ENCODE results near the gene DUSP7. TPM values are rescaled to one million over a fixed set of nuclear protein-coding genes. Genes with fewer than 3 reads are reported as not detected.

The DUSP7 gene
- total and polyA plus RNA-seq, 9 of the 15 experiments (the other 6 are each of a cell fraction or from before 2014, with no cell fraction given): 0.45 to 15.8 (median 8.2) TPM

DNA sequence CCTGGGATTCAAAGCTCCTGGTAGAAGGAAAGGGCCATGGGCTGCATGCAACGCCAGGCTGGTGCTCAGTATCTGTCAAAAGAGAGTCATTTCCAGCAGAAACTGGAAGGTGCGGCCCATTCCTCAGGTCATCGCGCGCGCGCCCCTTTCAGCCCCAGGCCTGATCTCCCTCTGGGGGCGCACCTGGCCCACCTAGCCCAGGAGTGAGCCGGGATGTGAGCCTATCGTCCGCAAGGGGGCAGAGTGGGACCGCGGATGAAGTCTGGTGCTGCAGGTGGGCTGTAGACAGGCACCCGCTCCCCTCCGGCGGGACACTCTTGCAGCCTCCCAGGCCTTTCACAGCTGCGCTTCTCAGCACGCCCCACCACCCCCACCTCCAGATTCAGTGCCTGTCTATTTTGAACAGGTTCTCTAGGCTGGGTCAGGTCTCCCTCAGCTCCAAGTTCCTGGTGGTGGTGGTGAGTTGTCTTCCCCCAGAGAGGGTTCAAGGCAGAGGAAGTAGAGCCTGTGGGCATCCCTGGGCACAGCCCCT lies 54.9 kb downstream of the DUSP7 start:
- no peak overlapping the region for H3K4me3 ChIP-seq
- no peaks in the 10 kb centered on the region for H3K9me1 ChIP-seq (ENCODE audit: control insufficient read depth, insufficient read depth, low read length)
- no peaks in the 10 kb centered on the region for H3K79me2 ChIP-seq (ENCODE audit: control insufficient read depth, insufficient read depth, low read length)
- no peaks in the 10 kb centered on the region for H4K20me1 ChIP-seq (replicated peaks; ENCODE audit: control insufficient read depth, insufficient read depth, low read length)
- in situ Hi-C loops (cut with MboI) (loop anchor here (5.0 to 25.0 kb wide), 2 partner anchors 126 to 386 kb away; no protein-coding TSS in a partner anchor), intact Hi-C loops (cut with micrococcal nuclease) (loop anchor here (1.0 to 5.0 kb wide), 6 partner anchors 51 to 446 kb away; partner anchors contain the start of genes GLYCTK and SEMA3G)
- BruUV-seq (replicated peaks): no TSS peak
- WGBS (ENCODE audit: insufficient coverage, low coverage, missing lambda C conversion rate): 2% methylated on average over 8 of the region's 18 CpGs
- H3K27me3 ChIP-seq (ENCODE audit: control insufficient read depth in 2 of 2, insufficient read depth in 2 of 2, low read length in 2 of 2): no peaks in the 10 kb centered on the region
- H3K9ac ChIP-seq (ENCODE audit: insufficient read depth in 1 of 2, low read depth in 2 of 2, low read length in 2 of 2): no peak overlapping the region
- no peak overlapping the region; the same call in 1 of the 2 replicates for H3K4me2 ChIP-seq (ENCODE audit: insufficient read depth, low read length)
- POLR2A ChIA-PET: interaction anchor here (0.8 to 1.0 kb wide), 2 partner anchors 53 to 81 kb away, joined by 3 read pairs; no protein-coding TSS in a partner anchor
- H3K27ac ChIP-seq (ENCODE audit: extremely low read depth, low read depth, low read length): no peak overlapping the region
- CTCF ChIA-PET (ENCODE audit: low intra/inter-chr PET ratio): interaction anchor here (0.6 to 5.3 kb wide), 5 partner anchors 53 to 338 kb away, joined by 3 to 36 read pairs (median 7); no protein-coding TSS in a partner anchor
- DNase-seq (ENCODE audit: extremely low read depth in 1 of 4, low spot score in 3 of 4) (peak; percentile 83 to 84 (median 83)), FAIRE-seq (peak; percentile 80), ATAC-seq (peak; percentile 92)
- H3K36me3 ChIP-seq (ENCODE audit: control insufficient read depth, insufficient read depth, low read length): no peaks in the 10 kb centered on the region
- no peak overlapping the region for H2AFZ ChIP-seq (ENCODE audit: low read depth, low read length)
- no peaks in the 10 kb centered on the region for H3K9me3 ChIP-seq (replicated peaks; ENCODE audit: control insufficient read depth, insufficient read depth, low read depth, low read length)
- peaks cover 31 to 44% of the 10 kb centered on the region in 2 experiments for H3K4me1 ChIP-seq (replicated peaks in 1 of 2; ENCODE audit: control insufficient read depth in 2 of 2, insufficient read depth in 2 of 2, low read length in 2 of 2)
- TF ChIP-seq BCOR (IDR thresholded peaks at IDR 0.05) (no peak; the same call in 1 of the 2 replicates), RREB1 (CRISPR knock-in tag; IDR thresholded peaks at IDR 0.05) (no peak), TRIM28 (IDR thresholded peaks at IDR 0.05) (no peak), KDM1A (IDR thresholded peaks at IDR 0.05) (no peak), ZNF354B (CRISPR knock-in tag; IDR thresholded peaks at IDR 0.05) (no peak), RAD21 (CRISPR knock-in tag; conservative IDR thresholded peaks at IDR 0.05 in 1 of 2, IDR thresholded peaks at IDR 0.05 in 1 of 2) (peak; percentile 77 to 91), JUN (IDR thresholded peaks at IDR 0.05; ENCODE audit: borderline replicate concordance, low read depth, low read length) (no peak), JUN (CRISPR knock-in tag; IDR thresholded peaks at IDR 0.05; ENCODE audit: borderline replicate concordance) (no peak), POLR2AphosphoS5 (IDR thresholded peaks at IDR 0.05; ENCODE audit: control insufficient read depth, insufficient read depth, low read depth, low read length) (no peak), CBFA2T2 (conservative IDR thresholded peaks at IDR 0.05) (no peak), VEZF1 (CRISPR knock-in tag; IDR thresholded peaks at IDR 0.05) (peak; percentile 35; the same call in 1 of the 2 replicates), ZFP36 (IDR thresholded peaks at IDR 0.05; ENCODE audit: low read depth, low read length, partially characterized antibody) (no peak), YBX1 (IDR thresholded peaks at IDR 0.05) (no peak), ZNF217 (CRISPR knock-in tag; IDR thresholded peaks at IDR 0.05) (no peak), POLR3G (IDR thresholded peaks at IDR 0.05; ENCODE audit: extremely low read depth, insufficient read length, insufficient replicate concordance) (no peak), ELF1 (tag; IDR thresholded peaks at IDR 0.05) (no peak)
